ENCODE data around the gene NHSL2. TPM values are rescaled to one million over a fixed set of nuclear protein-coding genes. Genes with fewer than 3 reads are reported as not detected.

The NHSL2 gene
- total and polyA plus RNA-seq, 8 donors, result under 0.01 to 6.4 (median 1.7) TPM

DNA sequence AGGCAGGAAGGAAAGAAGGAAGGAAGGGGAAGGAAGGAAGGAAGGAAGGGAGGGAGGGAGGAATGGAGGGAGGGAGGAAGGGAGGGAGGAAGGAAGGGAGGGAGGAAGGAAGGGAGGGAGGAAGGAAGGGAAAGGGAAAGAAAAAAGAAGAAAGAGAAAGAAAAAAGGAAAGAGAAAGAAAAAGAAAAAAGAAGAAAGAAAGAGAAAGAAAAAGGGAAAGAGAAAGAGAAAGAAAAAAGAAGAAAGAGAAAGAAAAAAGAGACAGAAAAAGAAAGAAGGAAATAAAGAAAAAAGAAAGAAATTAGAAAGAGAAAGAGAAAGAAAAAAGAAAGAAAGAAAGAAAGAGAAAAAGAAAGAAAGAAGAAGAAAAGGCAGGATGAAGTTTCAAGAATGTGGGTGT is 15.0 kb upstream of the NHSL2 start:
- H3K4me1 ChIP-seq, result no peaks in the 10 kb centered on the region
- DNase-seq, result no peak
- H3K36me3 ChIP-seq, result no peaks in the 10 kb centered on the region
- no peak overlapping the region for H3K27ac ChIP-seq
- H3K4me3 ChIP-seq, result no peak overlapping the region
- no peaks in the 10 kb centered on the region for H3K9me3 ChIP-seq
- TF ChIP-seq EP300 (IDR thresholded peaks at IDR 0.05) (no peak), POLR2A (IDR thresholded peaks at IDR 0.05) (no peak), POLR2AphosphoS5 (IDR thresholded peaks at IDR 0.05) (no peak)
- TF ChIP-seq, protein P1, sequence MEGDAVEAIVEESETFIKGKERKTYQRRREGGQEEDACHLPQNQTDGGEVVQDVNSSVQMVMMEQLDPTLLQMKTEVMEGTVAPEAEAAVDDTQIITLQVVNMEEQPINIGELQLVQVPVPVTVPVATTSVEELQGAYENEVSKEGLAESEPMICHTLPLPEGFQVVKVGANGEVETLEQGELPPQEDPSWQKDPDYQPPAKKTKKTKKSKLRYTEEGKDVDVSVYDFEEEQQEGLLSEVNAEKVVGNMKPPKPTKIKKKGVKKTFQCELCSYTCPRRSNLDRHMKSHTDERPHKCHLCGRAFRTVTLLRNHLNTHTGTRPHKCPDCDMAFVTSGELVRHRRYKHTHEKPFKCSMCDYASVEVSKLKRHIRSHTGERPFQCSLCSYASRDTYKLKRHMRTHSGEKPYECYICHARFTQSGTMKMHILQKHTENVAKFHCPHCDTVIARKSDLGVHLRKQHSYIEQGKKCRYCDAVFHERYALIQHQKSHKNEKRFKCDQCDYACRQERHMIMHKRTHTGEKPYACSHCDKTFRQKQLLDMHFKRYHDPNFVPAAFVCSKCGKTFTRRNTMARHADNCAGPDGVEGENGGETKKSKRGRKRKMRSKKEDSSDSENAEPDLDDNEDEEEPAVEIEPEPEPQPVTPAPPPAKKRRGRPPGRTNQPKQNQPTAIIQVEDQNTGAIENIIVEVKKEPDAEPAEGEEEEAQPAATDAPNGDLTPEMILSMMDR (IDR thresholded peaks at IDR 0.05), result no peak
- peaks cover 0 to 4% (median 0%) of the 10 kb centered on the region in 3 donors for H3K27me3 ChIP-seq
- intact Hi-C loops (cut with DNase I; ENCODE audit: low total_unique reads), result no loop called here

DNA sequence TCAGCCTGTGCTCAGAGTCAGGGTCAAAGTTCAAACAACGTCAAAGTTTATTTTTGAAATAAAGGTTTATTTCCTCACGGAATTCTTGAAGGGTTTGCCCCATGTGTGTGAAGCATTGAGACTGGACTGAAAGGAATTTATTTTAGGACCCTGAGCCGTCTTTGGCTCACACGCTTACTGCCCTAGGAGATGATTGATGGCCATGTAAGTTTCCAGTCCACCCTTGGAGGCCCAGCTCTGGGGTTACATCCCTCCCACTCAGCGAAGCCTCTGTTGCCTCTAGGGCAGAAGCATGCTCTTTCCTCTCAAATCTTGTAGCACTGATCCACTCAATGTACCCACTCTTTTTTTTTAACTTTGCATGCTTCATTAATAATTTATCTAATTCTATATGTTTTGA is 4.5 kb upstream of the NHSL2 start:
- Histone ChIP-seq H3K4me3 (no peak overlapping the region), H3K27ac (no peak overlapping the region), H3K36me3 (no peaks in the 10 kb centered on the region), H3K9me3 (no peaks in the 10 kb centered on the region), H3K27me3 (peaks cover 0 to 35% (median 30%) of the 10 kb centered on the region in 3 donors), H3K4me1 (peaks cover 0 to 13% (median 7%) of the 10 kb centered on the region in 4 donors)
- DNase-seq, result peak in 1 of 2 donors; percentile 23
- 45 to 55% (median 50%) methylated on average over 1 to 5 of the region's 5 CpGs for WGBS, 5 donors
- no peak for TF ChIP-seq EP300 (IDR thresholded peaks at IDR 0.05)
- intact Hi-C loops (cut with DNase I; ENCODE audit: low total_unique reads), result no loop called here

DNA sequence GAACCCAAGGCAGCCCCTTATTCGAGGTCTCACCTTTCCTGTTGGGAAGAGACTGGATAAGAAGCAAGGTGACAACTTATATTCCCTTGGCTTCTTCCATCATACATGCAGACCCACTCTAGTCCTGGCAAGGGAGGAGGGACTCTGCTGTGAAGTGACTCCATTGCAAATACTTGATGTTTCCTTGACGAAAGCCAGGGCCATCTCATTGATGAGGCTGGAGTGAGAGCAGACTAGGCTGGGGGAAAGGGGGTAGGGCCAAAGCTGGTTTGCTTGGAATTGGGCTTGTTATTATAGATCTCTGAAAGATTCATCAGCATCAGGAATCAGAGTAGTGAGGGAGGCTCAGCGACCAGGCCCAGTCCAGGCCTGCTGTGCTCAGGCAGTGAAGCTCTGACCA is 2.3 kb upstream of the NHSL2 start:
- TF ChIP-seq POLR2AphosphoS5 (IDR thresholded peaks at IDR 0.05) (no peak), EP300 (IDR thresholded peaks at IDR 0.05) (no peak), POLR2A (IDR thresholded peaks at IDR 0.05) (no peak)
- TF ChIP-seq, protein P1 (IDR thresholded peaks at IDR 0.05), result no peak
- Histone ChIP-seq H3K27me3 (peaks cover 0 to 50% (median 46%) of the 10 kb centered on the region in 3 donors), H3K9me3 (no peaks in the 10 kb centered on the region), H3K27ac (no peak overlapping the region), H3K4me3 (no peak overlapping the region), H3K4me1 (peaks cover 0 to 21% (median 13%) of the 10 kb centered on the region in 4 donors), H3K36me3 (no peaks in the 10 kb centered on the region)
- peak in 1 of 2 donors; percentile 22 for DNase-seq
- WGBS, 5 donors, result 33 to 78% (median 64%) methylated on average over 2 to 3 of the region's 3 CpGs
- intact Hi-C loops (cut with DNase I; ENCODE audit: low total_unique reads), result no loop called here

DNA sequence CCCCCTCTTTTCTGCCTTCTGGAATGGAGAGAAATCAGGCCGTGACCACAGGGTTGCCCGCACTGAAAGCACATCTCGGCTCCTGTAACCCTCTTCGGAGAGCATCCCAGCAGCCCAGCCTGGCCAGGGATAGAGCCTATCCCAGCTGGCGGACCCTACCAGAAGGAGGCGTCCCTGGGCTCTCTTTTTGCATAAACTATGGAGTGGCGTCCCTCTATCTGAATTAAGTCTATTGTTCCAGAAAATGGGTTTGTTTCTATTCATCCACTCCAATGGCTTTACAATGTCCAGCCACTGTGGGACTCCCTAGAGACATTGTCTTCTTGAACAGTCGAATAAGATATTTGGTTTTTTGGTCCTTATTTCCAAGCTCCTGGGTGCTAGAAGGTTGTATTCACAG is 689 bp upstream of the NHSL2 start:
- intact Hi-C loops (cut with DNase I; ENCODE audit: low total_unique reads), result no loop called here
- H3K4me3 ChIP-seq, result peak overlapping the region in 3 of 4 donors; percentile 46 to 52 (median 50)
- H3K27me3 ChIP-seq, result peaks cover 0 to 54% (median 46%) of the 10 kb centered on the region in 3 donors
- WGBS, 5 donors, result 25 to 62% (median 46%) methylated on average over 8 of the region's 8 CpGs
- no peaks in the 10 kb centered on the region for H3K36me3 ChIP-seq
- H3K4me1 ChIP-seq, result peaks cover 0 to 21% (median 13%) of the 10 kb centered on the region in 4 donors
- H3K27ac ChIP-seq, result no peak overlapping the region
- DNase-seq, result peak in 1 of 2 donors; percentile 15
- TF ChIP-seq POLR2A (IDR thresholded peaks at IDR 0.05), result no peak
- no peaks in the 10 kb centered on the region for H3K9me3 ChIP-seq

DNA sequence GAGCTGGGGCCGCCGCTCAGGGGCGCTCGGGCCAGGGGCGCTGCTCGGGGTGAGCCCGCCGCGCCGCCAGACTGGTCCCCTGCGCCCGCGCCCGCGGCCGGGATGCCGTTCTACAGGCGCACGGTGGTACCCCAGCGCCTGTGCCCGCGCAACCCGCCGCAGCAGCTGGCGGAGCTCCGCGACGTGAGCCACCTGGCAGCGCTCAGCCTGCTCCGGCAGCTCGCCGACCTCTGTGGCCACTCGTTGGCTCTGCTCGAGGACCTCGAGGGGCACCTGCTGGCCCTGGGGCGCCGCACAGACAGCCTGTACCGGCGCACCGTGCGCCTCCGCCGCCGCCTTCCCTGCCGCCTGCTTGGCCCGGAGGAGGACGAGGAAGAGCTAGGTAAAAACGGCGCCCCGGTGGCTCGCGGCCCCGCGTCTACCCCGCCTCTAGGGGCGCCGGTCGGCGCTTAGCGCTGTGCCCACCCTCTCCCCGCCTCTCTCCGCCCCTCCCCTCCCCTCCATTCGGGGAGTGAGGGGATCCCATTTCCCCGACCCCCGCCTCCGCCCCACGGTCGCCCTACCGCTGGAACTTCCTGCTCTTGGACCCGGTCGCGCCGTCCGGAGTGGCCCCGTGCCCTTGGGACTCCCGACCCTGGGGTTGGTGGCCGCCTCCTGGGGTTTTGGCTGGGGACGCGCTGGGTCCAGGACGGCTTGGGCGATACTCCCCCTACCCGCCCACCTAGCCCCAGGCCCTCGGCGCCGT is 513 bp downstream of the NHSL2 start:
- Histone ChIP-seq H3K36me3 (no peaks in the 10 kb centered on the region), H3K27me3 (peaks cover 0 to 54% (median 44%) of the 10 kb centered on the region in 3 donors), H3K9me3 (no peaks in the 10 kb centered on the region), H3K4me1 (peaks cover 0 to 21% (median 13%) of the 10 kb centered on the region in 4 donors), H3K27ac (peak overlapping the region in 3 of 5 donors; percentile 20 to 78 (median 35)), H3K4me3 (peak overlapping the region; percentile 46 to 53 (median 51))
- TF ChIP-seq POLR2AphosphoS5 (IDR thresholded peaks at IDR 0.05), result no peak
- no peak for TF ChIP-seq POLR2A (IDR thresholded peaks at IDR 0.05)
- TF ChIP-seq EP300 (IDR thresholded peaks at IDR 0.05), result no peak
- TF ChIP-seq, protein P1 (IDR thresholded peaks at IDR 0.05), result peak in 1 of 7 experiments; percentile 9
- 1 to 36% (median 13%) methylated on average over 36 to 73 of the region's 85 CpGs; no CpG with 5 or more reads in 1 of the 5 donors for WGBS, 5 donors
- peak in 1 of 2 donors; percentile 59 for DNase-seq
- intact Hi-C loops (cut with DNase I; ENCODE audit: low total_unique reads), result no loop called here
